Endodermal cell (in vitro differentiated cells): ENCODE results near the gene RNLS. TPM values are rescaled to one million over a fixed set of nuclear protein-coding genes. Genes with fewer than 3 reads are reported as not detected.
A peak's percentile ranks its signal among the peaks of the same experiment; 100 is the strongest.

Source experiments
- DNase-seq: peaks from one replicate; pipeline ENCODE4 v3.0.0-alpha.2; 2017
- H3K27ac ChIP-seq: 2 replicates; pipeline ENCODE4 v1.5.1; 2013; ENCODE audit warnings: mild to moderate bottlenecking, low read depth, low read length, moderate library complexity
- H3K27me3 ChIP-seq: 2 replicates; pipeline ENCODE4 v1.6.1; 2013; ENCODE audit warnings: mild to moderate bottlenecking, low read length, moderate library complexity; ENCODE audit not compliant: insufficient read depth, control insufficient read depth, poor library complexity, severe bottlenecking
- H3K36me3 ChIP-seq: 2 replicates; pipeline ENCODE4 v1.7.0; 2013; ENCODE audit warnings: mild to moderate bottlenecking, low read length, moderate library complexity; ENCODE audit not compliant: control insufficient read depth, insufficient read depth
- H3K4me1 ChIP-seq: one replicate; pipeline ENCODE4 v1.7.0; 2013; ENCODE audit warnings: low read length; ENCODE audit not compliant: control insufficient read depth, insufficient read depth
- H3K4me3 ChIP-seq: 2 replicates; pipeline ENCODE4 v1.5.1; 2013; ENCODE audit warnings: mild to moderate bottlenecking, low read length, moderate library complexity
- H3K9ac ChIP-seq: 2 replicates; pipeline ENCODE4 v1.6.1; 2013; ENCODE audit warnings: mild to moderate bottlenecking, low read length, moderate library complexity; ENCODE audit not compliant: poor library complexity, severe bottlenecking; ENCODE audit errors: extremely low read depth
- H3K9me3 ChIP-seq: 2 replicates; pipeline ENCODE4 v1.6.1; 2013; ENCODE audit warnings: mild to moderate bottlenecking, low read length, moderate library complexity; ENCODE audit not compliant: control insufficient read depth
- H3K27ac Mint-ChIP-seq: 2 replicates; pipeline ENCODE4 v1.8.0; 2020; ENCODE audit warnings: mixed read lengths
- H3K27me3 Mint-ChIP-seq: 2 replicates; pipeline ENCODE4 v1.8.0; 2021; ENCODE audit warnings: mild to moderate bottlenecking, mixed read lengths; ENCODE audit not compliant: insufficient read depth
- H3K36me3 Mint-ChIP-seq: 2 replicates; pipeline ENCODE4 v1.8.0; 2020; ENCODE audit warnings: low read depth, mixed read lengths
- H3K4me1 Mint-ChIP-seq: 2 replicates; pipeline ENCODE4 v1.8.0; 2020; ENCODE audit warnings: mixed read lengths
- H3K4me3 Mint-ChIP-seq: 2 replicates; pipeline ENCODE4 v1.8.0; 2020; ENCODE audit warnings: mild to moderate bottlenecking, moderate library complexity, mixed read lengths
- H3K9me3 Mint-ChIP-seq: 2 replicates; pipeline ENCODE4 v1.8.0; 2020; ENCODE audit warnings: mild to moderate bottlenecking, mixed read lengths
- WGBS, 2 experiments: methylation state at CpG; one replicate each; pipeline versions ENCODE4 v1.1.5 to v1.1.7; 2013; ENCODE audit warnings: missing lambda C conversion rate in 2 of 2, mixed read lengths in 1 of 2; ENCODE audit not compliant: insufficient coverage in 1 of 2, insufficient read length in 1 of 2; 5-methylcytosine and 5-hydroxymethylcytosine counted together
- total RNA-seq, 2 donors: library from RNA; stranded (reverse); fragmentation: NEBNext Ultra II Directional in 1 of 2; extraction: Animal tissue kit (Norgen Biotek cat#: 25700) in 1 of 2; gene quantifications; 2 replicates in 1 of 2; 3 replicates in 1 of 2; pipeline ENCODE4 v1.2.1, GENCODE V29; 2021
- TF ChIP-seq, protein P1 (sequence below): fragments of 200-600 bp; sonication (generic); conservative IDR thresholded peaks from 2 replicates; pipeline ENCODE4 v1.5.0; 2021; ENCODE audit warnings: antibody characterized with exemption, mild to moderate bottlenecking

The RNLS gene
- total RNA-seq, 2 donors from 2014 or later, result 10.1 to 12.3 TPM

DNA sequence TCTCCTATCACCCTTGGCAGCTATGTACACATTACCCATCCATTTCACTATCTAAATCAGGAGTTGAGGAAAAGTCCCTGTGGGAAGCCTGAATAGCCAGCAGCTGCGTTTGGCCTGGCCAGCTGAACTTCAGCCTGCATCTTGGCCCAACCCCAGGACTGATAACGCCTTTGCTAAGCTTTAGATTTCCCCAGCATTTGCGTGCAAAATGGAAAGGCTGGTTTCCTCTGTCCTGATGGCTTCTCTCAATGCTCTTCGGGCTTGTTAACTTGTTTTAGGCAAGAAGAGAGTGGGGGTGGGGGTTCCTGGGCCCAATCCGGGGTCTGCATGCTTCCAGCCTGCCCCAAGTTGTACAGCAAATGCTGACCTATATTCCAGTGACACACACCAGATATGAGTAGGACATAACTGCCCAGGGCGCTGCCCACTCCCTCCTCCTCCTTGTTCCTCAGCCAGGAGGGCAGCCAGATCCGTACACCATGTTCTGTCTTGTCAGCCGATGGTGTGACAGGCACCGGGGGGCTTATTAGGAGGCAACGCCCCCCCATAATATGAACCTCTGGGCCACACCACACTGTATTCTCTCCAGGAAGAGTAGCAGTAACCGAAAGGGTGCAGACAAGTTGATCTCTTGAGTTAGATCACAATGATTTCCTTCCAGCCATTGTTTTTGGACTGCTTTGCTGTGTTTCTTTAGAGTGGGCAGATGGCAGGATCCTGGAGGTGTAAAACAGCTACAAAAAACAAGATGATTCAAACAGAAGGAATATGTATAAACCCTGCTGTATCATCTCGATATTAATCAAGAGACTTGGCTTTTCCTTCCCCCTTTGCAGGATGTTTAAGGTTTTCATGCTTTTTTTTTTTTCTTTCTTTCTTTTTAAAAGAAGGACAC is 339.0 kb downstream of the RNLS start:
- Histone ChIP-seq H3K9me3 (no peaks in the 10 kb centered on the region), H3K9ac (no peak overlapping the region), H3K27me3 (peaks cover 31% of the 10 kb centered on the region), H3K27ac (no peak overlapping the region), H3K36me3 (no peaks in the 10 kb centered on the region), H3K4me1 (peaks cover 17% of the 10 kb centered on the region), H3K4me3 (peak overlapping the region; percentile 50)
- 71 to 76% methylated on average over 6 to 12 of the region's 12 CpGs for WGBS, 2 experiments
- H3K4me3 Mint-ChIP-seq, result no peak overlapping the region
- peak; percentile 61 for DNase-seq
- no peak overlapping the region for H3K27ac Mint-ChIP-seq
- peaks cover 28% of the 10 kb centered on the region for H3K27me3 Mint-ChIP-seq
- H3K9me3 Mint-ChIP-seq, result no peaks in the 10 kb centered on the region
- H3K36me3 Mint-ChIP-seq, result no peaks in the 10 kb centered on the region
- TF ChIP-seq, protein P1, sequence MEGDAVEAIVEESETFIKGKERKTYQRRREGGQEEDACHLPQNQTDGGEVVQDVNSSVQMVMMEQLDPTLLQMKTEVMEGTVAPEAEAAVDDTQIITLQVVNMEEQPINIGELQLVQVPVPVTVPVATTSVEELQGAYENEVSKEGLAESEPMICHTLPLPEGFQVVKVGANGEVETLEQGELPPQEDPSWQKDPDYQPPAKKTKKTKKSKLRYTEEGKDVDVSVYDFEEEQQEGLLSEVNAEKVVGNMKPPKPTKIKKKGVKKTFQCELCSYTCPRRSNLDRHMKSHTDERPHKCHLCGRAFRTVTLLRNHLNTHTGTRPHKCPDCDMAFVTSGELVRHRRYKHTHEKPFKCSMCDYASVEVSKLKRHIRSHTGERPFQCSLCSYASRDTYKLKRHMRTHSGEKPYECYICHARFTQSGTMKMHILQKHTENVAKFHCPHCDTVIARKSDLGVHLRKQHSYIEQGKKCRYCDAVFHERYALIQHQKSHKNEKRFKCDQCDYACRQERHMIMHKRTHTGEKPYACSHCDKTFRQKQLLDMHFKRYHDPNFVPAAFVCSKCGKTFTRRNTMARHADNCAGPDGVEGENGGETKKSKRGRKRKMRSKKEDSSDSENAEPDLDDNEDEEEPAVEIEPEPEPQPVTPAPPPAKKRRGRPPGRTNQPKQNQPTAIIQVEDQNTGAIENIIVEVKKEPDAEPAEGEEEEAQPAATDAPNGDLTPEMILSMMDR, result no peak
- H3K4me1 Mint-ChIP-seq, result peaks cover 35% of the 10 kb centered on the region

DNA sequence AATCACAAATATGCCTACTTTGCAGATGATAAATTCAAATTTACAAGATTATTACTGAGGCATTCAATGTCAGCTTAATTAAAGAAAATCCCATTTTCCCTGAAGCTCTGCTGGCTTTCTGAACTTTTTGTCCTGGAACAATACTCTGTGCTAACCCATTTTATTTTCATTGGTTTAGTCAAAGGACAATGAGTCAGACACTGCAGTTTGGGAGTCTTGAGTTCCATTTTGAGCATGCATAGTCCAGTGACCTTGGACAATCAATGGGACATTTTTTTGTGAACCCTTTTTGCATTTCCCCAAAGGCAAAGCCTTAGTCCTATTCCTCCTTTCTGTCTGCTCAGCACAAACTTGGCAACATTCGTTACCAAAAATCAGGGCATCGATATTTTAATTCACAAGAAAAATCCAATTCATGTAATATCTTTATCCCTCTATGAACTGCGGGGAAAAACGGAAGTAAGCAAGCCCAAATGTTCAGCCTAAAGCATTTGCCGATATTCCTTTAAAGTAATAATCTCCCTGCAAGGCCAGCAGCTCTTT is 339.8 kb downstream of the RNLS start:
- no peak overlapping the region for H3K4me3 Mint-ChIP-seq
- H3K27ac ChIP-seq, result no peak overlapping the region
- H3K4me1 Mint-ChIP-seq, result peaks cover 37% of the 10 kb centered on the region
- TF ChIP-seq, protein P1, result no peak
- H3K4me1 ChIP-seq, result peaks cover 14% of the 10 kb centered on the region
- 89 to 93% methylated on average over 5 of the region's 5 CpGs for WGBS, 2 experiments
- H3K36me3 Mint-ChIP-seq, result no peaks in the 10 kb centered on the region
- H3K27ac Mint-ChIP-seq, result no peak overlapping the region
- H3K9ac ChIP-seq, result no peak overlapping the region
- no peaks in the 10 kb centered on the region for H3K36me3 ChIP-seq
- no peak for DNase-seq
- no peaks in the 10 kb centered on the region for H3K9me3 Mint-ChIP-seq
- peaks cover 34% of the 10 kb centered on the region for H3K27me3 ChIP-seq
- no peaks in the 10 kb centered on the region for H3K9me3 ChIP-seq
- peak overlapping the region; percentile 50 for H3K4me3 ChIP-seq
- H3K27me3 Mint-ChIP-seq, result peaks cover 27% of the 10 kb centered on the region

DNA sequence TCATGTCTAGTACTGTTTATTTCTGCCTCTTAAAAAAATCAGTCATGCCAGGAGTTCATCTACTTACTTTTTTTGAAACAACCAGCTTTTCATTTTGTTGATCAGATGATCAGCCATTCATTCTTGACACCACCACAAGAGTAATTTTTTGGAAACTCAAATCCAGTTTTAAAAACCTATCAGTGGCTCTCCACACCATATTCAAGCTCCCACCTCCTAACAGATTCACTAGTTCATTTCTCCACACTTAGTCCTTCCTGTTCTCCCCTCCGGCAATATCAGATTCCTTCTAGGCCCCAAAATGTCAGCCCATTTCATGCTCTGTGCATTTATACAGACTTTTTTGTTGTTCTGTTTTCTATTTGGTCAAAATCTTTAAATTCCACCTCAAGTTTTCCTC is 341.6 kb downstream of the RNLS start:
- no peaks in the 10 kb centered on the region for H3K9me3 ChIP-seq
- no peak overlapping the region for H3K27ac ChIP-seq
- no peak overlapping the region for H3K4me3 ChIP-seq
- Mint-ChIP-seq H3K4me1 (peaks cover 28% of the 10 kb centered on the region), H3K9me3 (no peaks in the 10 kb centered on the region), H3K27ac (no peak overlapping the region), H3K4me3 (no peak overlapping the region), H3K27me3 (peaks cover 28% of the 10 kb centered on the region), H3K36me3 (no peaks in the 10 kb centered on the region)
- WGBS, 2 experiments, result 97 to 100% methylated on average over 1 of the region's 1 CpG
- TF ChIP-seq, protein P1, result no peak
- H3K9ac ChIP-seq, result no peak overlapping the region
- H3K36me3 ChIP-seq, result no peaks in the 10 kb centered on the region
- peaks cover 14% of the 10 kb centered on the region for H3K4me1 ChIP-seq
- DNase-seq, result no peak
- peaks cover 33% of the 10 kb centered on the region for H3K27me3 ChIP-seq
